GM19193 (cell line): ENCODE data around the gene ARHGAP26.

Source experiments
- POLR2A ChIP-seq: IDR thresholded peaks from 4 replicates; pipeline ENCODE4 v1.6.1; 2011; ENCODE audit not compliant: insufficient read depth, insufficient read length; ENCODE audit errors: extremely low read depth

The ARHGAP26 gene

DNA sequence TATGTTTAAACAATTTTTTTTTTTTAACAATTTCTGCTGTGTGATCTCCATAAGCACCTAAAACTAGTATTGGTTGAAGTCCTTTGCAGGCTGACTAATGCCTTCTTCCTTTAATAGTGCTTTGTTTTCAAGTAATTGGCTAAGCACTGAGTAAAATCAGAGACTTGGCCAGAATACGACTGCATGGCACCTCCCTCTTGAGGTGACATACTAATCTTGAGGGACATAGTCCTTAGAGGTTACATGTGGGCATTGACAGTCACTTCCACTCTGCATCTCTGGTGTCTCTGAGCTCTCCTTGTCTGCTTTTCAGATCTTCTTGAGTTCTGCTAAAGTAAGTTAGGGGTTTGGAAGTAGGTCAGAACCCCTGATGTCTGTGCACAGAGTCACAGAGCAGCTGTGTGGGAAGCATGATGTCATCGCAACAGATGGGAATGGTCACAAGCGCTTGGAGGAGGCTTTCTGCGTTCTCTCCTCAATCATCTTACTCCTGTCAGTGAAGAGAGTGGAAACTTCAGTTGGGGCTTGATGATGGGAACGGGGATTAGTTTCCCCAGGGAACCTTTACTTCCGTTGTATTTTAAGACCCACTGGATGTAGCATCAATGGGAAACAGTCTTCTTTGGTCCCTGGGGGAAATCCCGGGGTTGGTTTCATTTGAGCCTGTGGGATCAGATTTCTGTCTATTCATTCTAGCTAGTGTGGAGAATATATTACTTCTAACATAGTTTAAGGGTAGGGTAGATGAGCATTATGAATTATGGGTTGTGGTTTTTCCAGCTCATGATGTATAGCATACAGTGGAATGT lies 136.9 kb downstream of the ARHGAP26 start:
- TF ChIP-seq POLR2A = no peak

DNA sequence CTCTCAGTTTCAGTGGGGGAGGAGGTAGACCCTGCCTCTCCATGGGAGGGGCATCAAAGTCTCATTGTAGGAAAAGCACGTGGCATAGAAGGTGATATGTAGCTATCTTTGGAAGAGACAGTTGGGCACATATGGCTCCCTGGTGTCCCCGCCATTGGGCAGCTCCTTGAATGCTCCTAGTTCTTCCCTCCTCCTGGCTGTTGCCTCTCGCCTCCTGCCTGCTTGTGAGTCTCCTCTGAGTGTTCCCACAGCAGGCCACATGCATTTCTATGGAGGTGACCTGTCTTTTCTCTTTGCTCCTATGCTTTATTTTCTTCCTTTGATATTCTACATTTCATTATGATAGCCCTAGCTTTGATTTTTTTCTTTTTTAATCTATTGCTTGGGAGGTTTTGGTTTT lies 138.5 kb downstream of the ARHGAP26 start:
- no peak for TF ChIP-seq POLR2A

DNA sequence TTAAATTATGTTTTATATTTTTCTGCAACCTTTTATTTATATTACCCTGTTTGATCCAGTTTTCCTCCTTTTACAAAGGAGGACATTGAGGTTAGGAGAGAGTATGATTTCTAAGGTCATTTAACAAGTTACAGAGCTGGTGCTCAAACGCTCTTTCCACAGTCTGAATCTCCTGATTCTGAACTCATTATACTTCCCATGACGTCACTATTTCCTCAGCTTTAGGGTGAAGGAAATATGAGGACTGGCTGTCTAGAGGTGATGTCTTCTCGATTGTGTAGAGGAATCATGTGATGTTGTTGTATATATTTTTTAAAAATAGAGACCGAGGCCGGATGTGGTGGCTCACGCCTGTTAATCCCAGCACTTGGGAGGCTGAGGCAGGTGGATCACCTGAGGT lies 140.0 kb downstream of the ARHGAP26 start:
- TF ChIP-seq POLR2A = no peak

DNA sequence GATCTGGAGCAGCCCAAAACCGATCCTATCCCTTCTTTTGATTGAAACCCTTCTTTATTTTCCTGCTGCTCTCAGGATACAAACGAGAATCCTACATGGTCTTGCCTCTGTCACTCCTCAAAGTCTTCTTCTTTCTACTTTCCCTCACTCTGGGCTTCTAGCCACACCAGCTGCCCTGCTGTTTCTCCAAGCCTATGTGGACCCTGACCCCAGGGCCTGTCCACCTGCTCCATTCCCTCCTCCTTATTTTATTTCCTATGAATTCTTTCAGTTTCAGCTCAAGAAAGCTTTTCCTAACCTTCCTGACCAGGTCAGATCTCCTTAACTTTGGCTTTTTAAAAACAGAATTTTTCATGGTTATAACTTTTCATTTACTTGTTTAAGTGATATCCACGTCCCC lies 141.0 kb downstream of the ARHGAP26 start:
- no peak for TF ChIP-seq POLR2A

DNA sequence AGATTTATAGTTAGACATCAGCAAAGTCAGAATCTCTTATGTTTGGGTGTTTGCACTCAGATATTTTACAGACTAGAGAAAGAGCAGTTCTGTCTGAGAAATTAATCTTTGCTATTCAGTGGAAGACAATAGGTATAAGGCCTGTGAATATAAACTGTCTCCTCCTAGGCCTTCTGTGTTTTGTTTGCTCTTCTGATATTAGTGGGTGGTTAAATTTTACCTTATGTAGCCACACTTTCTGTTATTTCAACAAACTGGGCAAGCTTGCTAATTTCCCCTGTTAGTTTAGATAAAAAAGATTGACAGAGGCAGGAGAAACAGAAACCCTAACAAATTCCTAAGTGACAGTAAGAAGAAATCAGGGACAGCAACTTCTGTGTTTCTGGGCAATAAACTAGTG lies 141.6 kb downstream of the ARHGAP26 start:
- no peak for TF ChIP-seq POLR2A

DNA sequence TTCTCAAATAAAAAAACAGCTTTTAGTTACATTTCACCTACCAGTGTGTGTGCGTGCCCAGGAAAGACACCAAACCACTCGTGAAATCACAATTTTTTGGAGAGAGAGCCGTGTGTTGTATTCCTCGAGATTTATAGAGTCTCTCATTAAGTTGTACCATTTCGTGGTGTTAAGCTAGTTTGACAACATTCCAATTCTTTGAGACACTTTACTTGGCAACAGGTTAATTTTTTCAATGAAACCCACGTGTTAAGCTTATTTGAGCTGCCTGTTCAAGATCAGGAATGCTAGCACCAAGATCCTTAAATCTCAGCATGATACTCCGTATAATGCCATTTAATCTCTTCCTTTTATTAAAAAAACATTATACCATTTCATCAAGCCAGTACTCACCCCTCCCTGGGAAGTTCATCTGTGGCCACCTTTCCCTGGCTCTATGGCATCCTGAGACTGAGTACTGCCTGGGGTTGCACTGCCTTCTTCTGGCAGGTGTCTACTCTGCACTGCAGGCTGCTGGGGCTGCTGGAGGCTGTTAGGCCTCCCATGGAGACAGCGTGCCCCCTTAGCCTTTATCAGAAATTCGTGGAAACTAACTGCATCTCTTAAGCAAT lies 143.7 kb downstream of the ARHGAP26 start:
- no peak for TF ChIP-seq POLR2A

DNA sequence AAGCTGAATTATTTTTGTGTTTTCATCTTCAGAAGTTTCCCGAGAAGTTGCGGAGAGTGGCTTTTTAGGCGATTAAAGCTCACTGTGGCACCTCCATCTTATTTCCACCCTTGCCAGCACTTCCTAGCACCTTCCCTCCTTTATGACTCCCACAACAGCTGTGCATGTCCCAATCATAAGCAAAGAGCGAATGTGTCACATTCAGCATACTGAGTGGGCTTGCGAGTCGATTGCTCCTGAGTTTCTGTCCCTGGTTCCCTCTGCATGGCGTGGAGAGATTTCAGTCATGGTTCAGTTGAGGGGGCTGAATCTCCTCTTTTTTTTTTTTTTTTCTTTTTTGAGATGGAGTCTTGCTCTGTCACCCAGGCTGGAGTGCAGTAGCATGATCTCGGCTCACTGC lies 144.9 kb downstream of the ARHGAP26 start:
- TF ChIP-seq POLR2A = no peak

DNA sequence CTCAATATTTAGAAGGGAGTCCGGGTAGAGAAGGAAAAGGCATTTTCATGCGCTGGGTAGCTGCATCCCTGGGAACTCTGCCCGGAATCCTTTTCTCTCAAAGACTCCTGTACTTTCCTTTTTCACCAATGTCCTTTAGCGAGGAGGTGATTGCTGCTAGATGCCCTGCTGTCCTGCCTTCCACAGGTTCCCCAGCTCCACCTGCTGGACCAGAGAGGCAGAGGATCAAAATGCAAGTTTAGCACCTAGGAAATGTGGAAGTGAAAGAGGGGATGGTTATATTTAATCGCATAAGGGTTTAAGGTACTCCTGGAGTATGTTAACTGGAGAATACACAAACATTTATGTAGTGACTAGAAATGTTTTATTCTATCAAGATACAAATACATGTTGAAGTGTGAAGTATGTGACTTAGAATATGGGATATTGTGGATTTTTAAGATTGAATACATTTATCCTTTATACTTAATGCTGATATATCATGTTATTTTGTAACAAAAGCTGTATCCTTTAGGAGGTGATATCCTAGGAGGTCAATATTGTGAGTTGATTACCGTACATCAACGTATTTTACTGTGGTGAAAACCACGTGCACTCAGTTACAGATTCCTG lies 145.7 kb downstream of the ARHGAP26 start:
- TF ChIP-seq POLR2A = no peak

DNA sequence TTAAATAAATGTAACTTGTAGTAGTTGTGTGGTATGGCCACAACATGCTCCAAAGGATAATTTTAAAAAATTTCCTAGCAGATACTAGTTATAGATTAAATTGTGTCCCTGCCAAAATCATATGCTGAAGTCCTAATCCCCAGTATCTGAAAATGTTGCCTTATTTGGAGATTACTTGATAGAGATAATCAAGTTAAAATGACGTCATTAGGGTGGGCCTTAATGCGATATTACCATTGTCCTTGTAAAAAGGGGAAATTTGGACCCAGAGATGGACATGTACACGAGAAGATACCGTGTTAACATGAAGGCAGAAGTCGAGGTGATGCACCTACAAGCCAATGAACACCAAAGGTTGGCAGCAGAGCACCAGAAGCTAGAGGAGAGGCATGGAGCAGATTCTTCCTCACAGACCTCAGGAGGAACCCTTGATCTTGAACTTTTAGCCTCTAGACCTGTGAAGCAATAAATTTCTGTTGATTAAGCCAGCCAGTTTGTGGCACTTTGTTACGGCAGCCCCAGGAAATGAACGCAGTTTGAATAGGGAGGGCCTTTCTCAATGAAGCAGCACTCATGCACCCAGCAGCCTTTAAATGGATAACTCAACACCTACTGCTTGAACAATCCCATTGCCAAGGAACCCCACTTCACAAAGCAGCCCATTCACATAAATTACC lies 148.9 kb downstream of the ARHGAP26 start:
- no peak for TF ChIP-seq POLR2A

DNA sequence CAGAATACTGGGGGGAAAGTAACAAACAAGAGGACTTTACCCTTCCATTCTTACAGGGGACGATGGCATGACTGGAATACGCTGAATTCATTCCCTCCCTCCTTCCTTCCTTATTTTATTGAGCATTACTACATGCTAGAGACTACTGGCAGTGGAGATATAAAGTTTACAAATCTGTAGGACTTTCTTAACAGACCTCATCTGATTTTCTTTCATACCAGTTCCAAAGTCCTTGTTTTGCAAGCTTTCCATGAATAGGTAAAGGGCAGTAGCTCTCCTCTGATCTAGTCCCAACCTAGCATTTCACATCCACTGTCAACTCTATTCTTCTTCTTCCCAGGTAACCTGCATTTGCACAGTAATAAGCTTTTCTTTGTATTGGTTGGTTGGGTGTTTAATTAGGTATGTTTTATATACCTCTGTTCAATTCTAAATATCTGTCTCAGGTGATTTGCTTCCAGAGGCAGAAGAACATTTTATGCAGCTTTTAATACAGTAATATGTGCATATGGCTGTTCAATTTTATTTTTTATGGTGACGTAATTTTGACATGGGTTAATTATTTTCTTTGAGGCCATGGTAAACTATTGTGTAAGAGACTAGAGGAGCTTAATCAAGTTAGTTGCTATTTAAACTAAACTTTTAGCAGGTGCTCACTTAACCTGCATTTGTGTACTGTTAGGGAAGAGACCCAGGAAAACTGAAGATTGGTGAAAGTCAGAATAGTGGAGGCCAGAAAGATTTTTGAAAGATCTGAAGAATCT lies 150.9 kb downstream of the ARHGAP26 start:
- TF ChIP-seq POLR2A = no peak

DNA sequence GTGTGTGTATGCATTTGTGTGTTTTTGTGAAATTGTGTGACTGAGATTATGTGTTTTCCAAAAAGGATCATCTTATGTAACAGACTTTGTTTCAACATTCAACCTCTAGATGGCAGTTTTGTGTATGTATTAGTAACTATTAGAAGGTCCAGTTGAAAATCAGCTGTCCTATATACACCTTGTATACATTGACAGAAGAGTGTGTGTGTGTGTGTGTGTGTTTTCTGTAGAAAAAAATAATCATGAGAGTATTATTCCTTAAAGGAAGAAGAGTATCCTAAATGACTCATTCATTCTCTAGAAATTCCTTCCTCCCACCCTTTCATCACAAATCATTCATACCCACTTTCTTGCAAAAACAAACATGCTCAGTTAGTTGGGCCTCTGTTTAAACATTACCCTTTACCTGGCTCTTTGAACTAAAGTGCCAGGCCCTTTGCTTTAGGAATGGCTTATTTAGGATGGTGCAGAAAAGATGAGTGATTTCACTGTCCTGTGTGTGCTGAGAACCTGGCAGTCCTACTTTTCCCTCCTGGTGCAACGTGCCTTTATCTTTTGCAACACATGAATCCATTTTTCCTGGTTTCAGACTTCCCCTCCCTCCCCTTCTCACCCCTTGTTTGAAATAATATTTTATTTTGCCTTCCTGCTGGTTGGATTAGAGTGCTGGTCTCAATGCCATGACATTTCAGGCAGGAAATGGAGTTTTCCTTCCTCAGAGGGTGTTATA lies 152.2 kb downstream of the ARHGAP26 start:
- TF ChIP-seq POLR2A = no peak

DNA sequence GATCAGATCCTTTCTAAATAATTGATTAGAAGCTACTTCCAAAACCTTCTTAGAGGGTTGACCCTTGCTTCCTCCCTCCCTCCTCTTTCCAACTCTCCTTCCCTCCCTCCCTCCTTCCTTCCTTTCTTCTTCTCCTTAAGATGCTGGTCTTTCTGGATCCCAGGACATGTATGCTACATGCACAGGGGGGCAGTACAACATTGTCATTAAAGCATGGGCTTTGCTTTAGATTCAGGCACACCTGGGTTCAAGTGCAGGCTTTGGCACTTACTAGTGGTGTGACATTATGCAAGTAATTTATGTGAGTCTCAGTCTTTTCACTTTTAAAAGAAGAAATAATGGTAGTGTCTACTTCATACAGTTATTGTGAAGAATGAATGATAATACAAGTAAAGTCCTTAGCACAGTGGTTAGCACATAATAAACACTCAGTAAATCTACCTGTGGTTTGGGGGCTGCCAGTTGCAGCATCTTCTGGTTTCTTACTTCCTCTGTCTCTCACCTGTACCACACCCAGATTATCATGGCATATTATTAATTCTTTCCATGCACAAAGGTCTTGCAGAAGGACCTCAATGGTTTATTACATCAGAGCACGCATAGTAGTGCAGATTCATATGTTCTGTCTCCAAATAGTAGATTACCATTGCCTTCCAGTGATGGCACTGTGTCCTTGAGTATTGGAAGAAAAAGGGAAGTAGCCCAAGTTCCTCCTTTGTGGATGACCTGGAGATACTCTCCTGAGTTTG lies 154.1 kb downstream of the ARHGAP26 start:
- no peak for TF ChIP-seq POLR2A

DNA sequence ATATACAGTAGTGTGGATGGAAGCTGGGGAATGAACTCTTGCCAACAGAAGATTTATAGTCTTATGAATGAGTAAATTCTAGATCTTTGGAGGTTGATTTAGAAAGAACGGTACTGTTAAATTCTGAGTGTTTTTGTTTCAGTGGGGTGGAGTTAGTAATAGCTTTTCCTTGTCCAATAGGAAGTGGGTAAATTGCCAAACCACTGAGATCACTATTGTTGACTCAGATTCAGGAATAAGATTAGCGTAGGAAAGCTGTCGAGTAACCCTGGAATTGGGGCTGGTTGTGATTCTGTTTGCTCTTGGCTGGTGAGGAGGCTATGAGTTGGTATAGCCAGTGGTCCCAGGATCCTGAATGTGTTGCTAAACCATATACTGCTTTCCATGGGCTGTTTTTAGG lies 155.6 kb downstream of the ARHGAP26 start:
- TF ChIP-seq POLR2A = no peak
